Activated naive CD8-positive, alpha-beta T cell treated with anti-CD3 and anti-CD28 coated beads for 36 hours (primary cell): ENCODE data around the gene NTM. TPM values are rescaled to one million over a fixed set of nuclear protein-coding genes. Genes with fewer than 3 reads are reported as not detected.

Experiments
- DNase-seq: peaks from one replicate; pipeline ENCODE4 v3.0.0; 2021
- H3K27ac Mint-ChIP-seq: one replicate; pipeline ENCODE4 v1.8.0; 2022; ENCODE audit warnings: mild to moderate bottlenecking, moderate library complexity, mixed read lengths
- H3K27me3 Mint-ChIP-seq: one replicate; pipeline ENCODE4 v1.8.0; 2022; ENCODE audit warnings: mild to moderate bottlenecking, mixed read lengths
- H3K36me3 Mint-ChIP-seq: one replicate; pipeline ENCODE4 v1.8.0; 2021; ENCODE audit warnings: mild to moderate bottlenecking, mixed read lengths
- H3K4me1 Mint-ChIP-seq: one replicate; pipeline ENCODE4 v1.8.0; 2021; ENCODE audit warnings: mixed read lengths
- H3K4me3 Mint-ChIP-seq: one replicate; pipeline ENCODE4 v1.8.0; 2022; ENCODE audit warnings: mild to moderate bottlenecking, moderate library complexity, mixed read lengths
- H3K9me3 Mint-ChIP-seq: one replicate; pipeline ENCODE4 v1.8.0; 2022; ENCODE audit warnings: mixed read lengths
- total RNA-seq, 2 experiments: library from RNA; stranded (reverse); gene quantifications; one replicate each; pipeline ENCODE4 v1.2.3, GENCODE V29; 2021

Gene NTM
- total RNA-seq, 2 experiments from 2014 or later: not detected

DNA sequence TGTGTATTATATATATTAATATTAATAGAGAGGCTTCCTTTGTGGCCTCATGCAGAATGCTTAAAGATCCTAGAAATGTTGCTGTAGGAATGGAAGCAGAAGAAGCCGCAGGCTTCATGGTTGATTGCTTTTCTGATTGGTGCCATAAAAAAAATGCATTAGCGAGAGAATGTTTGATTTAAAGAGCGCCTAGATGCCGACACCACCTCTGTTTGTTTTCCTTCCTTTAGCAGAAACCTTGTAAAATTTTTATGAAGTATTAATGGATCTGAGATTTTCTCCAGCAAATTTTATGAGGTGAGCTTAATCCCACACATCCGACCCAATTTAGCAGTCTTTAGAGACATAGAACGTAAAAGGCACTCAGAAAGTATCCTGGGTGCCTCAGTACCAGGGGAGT lies 587.5 kb downstream of the NTM start:
- H3K36me3 Mint-ChIP-seq: no peaks in the 10 kb centered on the region
- H3K27me3 Mint-ChIP-seq: no peaks in the 10 kb centered on the region

DNA sequence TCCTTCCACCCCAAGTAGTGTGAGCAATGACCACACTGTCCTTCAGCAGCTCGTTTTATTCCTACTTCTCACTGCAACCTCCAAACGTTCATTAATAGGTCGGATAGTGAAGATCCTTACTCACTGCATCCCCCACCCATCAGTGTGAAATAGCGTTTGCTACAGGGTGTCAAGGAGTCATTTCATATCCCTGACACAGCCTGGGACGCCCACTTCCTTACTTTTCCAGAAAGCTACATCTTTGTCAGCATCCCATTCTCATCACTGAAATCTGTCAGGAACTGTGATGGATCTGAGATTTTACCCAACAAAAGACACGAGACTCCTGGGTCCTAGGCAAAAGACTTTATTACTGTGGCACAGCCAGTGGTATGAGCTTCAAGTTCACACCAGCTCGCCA lies 592.4 kb downstream of the NTM start:
- no peaks in the 10 kb centered on the region for H3K27me3 Mint-ChIP-seq
- H3K4me3 Mint-ChIP-seq: no peak overlapping the region
- H3K27ac Mint-ChIP-seq: no peak overlapping the region
- DNase-seq: no peak
- H3K4me1 Mint-ChIP-seq: no peaks in the 10 kb centered on the region
- no peaks in the 10 kb centered on the region for H3K9me3 Mint-ChIP-seq
- no peaks in the 10 kb centered on the region for H3K36me3 Mint-ChIP-seq

More for the DNA sequence above, 587.5 kb downstream of the NTM start:
- H3K4me3 Mint-ChIP-seq: no peak overlapping the region
- H3K4me1 Mint-ChIP-seq: no peaks in the 10 kb centered on the region
- DNase-seq: no peak
- no peaks in the 10 kb centered on the region for H3K9me3 Mint-ChIP-seq
- H3K27ac Mint-ChIP-seq: no peak overlapping the region

DNA sequence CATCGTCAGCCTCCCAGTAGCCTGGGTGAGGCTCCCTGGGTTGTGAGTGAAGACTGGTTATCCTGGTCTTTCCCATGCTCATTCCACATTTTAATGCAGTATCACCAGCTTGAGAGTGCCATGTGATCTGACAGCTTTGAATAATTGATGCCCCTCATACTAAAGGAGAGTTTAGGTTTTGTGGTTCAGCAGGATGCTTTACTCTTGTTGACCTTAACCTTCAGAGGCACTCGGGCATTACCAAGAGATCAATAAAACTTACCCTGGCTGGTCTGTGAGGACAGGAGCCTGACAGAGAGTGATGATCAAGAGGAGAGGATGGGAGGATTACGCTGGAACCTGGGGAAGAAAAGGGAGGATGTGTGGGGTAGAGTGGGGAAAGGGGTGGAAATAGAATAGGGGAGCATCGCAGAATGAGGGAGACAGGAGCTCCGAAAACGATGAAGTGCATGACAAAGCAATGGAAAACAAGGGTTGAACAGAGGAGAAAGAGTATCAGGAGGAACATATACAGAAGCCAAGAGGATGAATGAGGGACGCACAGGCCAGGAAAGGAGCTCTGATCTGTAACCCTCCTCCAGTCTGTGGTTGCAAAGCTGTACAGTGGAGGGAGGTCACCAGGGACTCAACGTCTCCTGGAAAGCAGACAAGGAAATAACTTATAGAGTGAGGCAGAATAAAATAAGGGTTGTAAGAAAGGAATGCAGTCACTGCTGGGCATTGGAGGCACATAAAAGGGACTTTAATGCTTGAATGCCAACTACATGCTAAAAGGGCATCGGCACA lies 594.5 kb downstream of the NTM start:
- Mint-ChIP-seq H3K27me3 (no peaks in the 10 kb centered on the region), H3K36me3 (no peaks in the 10 kb centered on the region), H3K9me3 (no peaks in the 10 kb centered on the region), H3K27ac (no peak overlapping the region), H3K4me3 (no peak overlapping the region), H3K4me1 (no peaks in the 10 kb centered on the region)
- DNase-seq: no peak

DNA sequence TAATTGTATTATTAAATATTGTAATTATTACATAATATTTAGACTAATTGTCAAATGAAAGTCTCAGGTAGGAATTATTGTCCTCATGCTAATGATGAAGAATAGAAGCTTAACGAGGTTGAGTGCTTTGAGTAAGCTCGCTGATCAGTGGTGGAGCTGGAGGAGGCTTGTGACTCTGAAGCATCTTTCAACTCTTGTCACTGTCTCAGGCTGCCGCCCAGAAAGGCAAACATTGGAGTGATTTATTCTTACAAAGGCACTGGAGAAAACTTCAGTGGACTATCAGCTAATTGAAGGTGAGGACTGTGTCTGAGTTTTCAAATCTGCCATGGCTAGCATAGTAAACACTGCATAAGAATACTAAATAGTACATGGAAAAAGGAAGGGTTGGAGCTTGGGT lies 595.1 kb downstream of the NTM start:
- Mint-ChIP-seq H3K4me1 (no peaks in the 10 kb centered on the region), H3K27ac (no peak overlapping the region), H3K4me3 (no peak overlapping the region), H3K27me3 (no peaks in the 10 kb centered on the region), H3K36me3 (no peaks in the 10 kb centered on the region), H3K9me3 (peaks cover under 1% of the 10 kb centered on the region)
- DNase-seq: no peak

DNA sequence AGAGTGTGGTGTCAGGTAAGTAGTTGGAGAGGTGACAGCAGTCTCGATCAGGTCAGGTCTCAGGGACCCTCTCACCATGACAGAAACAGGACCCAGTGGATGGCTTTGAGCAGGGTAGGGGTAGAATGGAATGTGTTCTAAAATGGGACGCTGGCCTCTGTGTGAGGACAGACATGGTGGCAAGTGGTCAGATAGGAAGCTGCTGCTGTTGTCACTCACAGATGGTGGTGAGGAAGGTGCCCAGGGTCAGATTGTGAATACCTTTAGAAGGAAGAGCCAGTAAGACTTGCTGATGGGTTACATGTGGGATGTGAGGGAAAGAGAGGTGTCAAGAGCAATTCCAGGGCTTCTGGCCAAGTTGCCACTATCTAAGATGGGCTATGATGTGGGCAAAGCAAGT lies 596.3 kb downstream of the NTM start:
- Mint-ChIP-seq H3K27ac (no peak overlapping the region), H3K4me1 (no peaks in the 10 kb centered on the region), H3K36me3 (no peaks in the 10 kb centered on the region), H3K9me3 (peaks cover 1% of the 10 kb centered on the region), H3K4me3 (no peak overlapping the region), H3K27me3 (no peaks in the 10 kb centered on the region)
- no peak for DNase-seq

DNA sequence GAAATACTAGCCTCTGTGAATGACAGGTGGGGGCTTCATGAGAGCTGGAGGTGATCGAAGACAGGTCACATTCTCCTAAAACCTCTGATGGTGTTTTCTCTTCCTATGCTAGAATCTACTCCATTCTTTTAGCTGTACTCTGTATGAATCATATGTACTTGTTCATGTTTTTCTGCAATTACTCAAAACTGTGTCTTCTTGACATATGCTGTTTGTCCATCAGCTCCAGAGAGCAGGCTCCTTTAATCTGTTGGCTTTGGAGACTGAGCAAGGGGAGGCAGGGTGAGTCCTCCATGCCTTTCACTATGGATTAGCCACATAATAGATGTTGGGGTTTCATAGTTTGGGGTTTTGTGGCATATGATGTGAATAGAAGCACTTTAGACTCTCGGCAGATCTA lies 598.8 kb downstream of the NTM start:
- H3K9me3 Mint-ChIP-seq: peaks cover 1% of the 10 kb centered on the region
- no peaks in the 10 kb centered on the region for H3K27me3 Mint-ChIP-seq
- no peaks in the 10 kb centered on the region for H3K4me1 Mint-ChIP-seq
- H3K4me3 Mint-ChIP-seq: no peak overlapping the region
- no peaks in the 10 kb centered on the region for H3K36me3 Mint-ChIP-seq
- H3K27ac Mint-ChIP-seq: no peak overlapping the region
- no peak for DNase-seq

DNA sequence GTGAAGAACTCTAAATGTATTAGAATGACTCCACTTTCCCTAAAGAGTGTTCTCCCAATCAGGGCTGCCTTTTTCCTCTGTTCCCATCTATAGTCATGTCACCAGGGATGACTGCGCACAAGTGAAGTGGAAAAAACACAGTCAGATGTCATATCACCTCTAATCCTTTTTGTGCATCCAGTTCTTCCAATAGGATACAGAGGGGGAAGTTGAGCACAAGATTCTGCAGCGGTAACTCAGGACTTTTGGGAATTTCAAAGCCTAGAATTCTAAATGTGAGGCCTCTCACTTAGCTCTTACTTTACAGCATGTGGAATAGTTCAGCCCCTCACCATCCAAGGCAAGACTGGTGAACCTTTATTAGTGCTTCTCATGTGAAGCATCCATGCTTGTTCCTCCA lies 602.6 kb downstream of the NTM start:
- Mint-ChIP-seq H3K36me3 (no peaks in the 10 kb centered on the region), H3K4me3 (no peak overlapping the region), H3K4me1 (no peaks in the 10 kb centered on the region), H3K27ac (no peak overlapping the region), H3K27me3 (peaks cover 3% of the 10 kb centered on the region), H3K9me3 (peaks cover 1% of the 10 kb centered on the region)
- no peak for DNase-seq

DNA sequence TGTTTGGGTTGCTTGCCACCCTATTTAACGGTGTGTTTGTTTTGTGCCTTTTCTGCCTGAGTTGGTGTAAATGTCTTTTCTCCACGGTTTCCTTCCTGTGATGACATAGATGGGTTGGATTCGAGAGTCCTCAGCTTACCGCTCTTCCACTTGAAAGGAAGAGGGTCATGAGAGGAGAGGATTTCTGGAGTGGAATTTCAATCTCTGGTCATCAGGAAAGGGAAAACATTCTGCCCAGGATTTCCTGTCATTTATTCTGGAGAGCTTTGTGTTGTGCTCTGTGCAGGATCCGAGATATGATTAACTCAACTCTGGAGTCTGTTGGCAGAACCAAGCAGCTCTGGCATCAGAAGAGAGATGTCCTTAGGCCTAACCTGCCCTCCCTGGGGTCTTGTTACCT lies 605.2 kb downstream of the NTM start:
- Mint-ChIP-seq H3K9me3 (no peaks in the 10 kb centered on the region), H3K4me3 (no peak overlapping the region), H3K27me3 (peaks cover 3% of the 10 kb centered on the region), H3K27ac (no peak overlapping the region), H3K36me3 (no peaks in the 10 kb centered on the region), H3K4me1 (no peaks in the 10 kb centered on the region)
- DNase-seq: no peak

DNA sequence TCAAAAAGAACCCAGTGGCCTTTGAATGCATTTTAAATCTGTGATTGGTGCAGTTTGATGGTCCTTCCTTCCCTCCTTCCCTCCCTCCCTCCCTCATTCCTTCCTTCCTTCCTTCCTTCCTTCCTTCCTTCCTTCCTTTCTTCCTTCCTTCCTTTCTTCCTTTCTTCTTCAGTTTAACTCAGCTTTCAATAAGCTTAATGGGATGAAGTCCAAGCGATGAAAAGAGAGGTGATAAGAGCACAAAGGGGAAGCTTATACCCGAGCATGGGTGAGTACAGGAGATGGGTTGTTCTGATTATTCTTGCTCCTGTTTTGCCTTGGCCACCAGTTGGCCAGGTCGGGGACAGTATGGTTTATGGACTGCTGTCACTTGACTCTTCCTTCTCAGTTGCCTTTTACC lies 605.6 kb downstream of the NTM start:
- DNase-seq: no peak
- Mint-ChIP-seq H3K4me1 (no peaks in the 10 kb centered on the region), H3K4me3 (no peak overlapping the region), H3K36me3 (no peaks in the 10 kb centered on the region), H3K27ac (no peak overlapping the region), H3K9me3 (no peaks in the 10 kb centered on the region), H3K27me3 (peaks cover 3% of the 10 kb centered on the region)

DNA sequence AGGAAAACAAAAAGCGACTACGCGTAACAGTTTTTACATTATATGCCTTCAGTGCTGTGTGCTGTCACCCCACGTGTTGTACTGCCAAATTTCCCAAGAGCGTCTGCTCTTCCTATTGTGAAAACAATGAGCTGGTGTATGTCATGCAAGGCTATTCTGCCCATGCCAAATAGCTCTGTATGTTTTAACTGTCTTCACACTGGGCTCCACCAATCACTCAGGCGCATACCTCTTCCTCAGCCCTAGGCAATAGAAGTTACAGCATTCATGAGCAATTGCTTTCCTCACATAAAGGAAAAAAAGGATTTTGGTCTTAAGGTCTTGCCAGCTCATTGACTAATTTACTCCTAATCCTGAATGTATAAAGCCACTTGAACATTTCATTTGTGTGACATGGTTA lies 606.8 kb downstream of the NTM start:
- no peak overlapping the region for H3K27ac Mint-ChIP-seq
- no peaks in the 10 kb centered on the region for H3K9me3 Mint-ChIP-seq
- H3K27me3 Mint-ChIP-seq: peaks cover 3% of the 10 kb centered on the region
- no peak for DNase-seq
- no peak overlapping the region for H3K4me3 Mint-ChIP-seq
- no peaks in the 10 kb centered on the region for H3K4me1 Mint-ChIP-seq
- no peaks in the 10 kb centered on the region for H3K36me3 Mint-ChIP-seq

DNA sequence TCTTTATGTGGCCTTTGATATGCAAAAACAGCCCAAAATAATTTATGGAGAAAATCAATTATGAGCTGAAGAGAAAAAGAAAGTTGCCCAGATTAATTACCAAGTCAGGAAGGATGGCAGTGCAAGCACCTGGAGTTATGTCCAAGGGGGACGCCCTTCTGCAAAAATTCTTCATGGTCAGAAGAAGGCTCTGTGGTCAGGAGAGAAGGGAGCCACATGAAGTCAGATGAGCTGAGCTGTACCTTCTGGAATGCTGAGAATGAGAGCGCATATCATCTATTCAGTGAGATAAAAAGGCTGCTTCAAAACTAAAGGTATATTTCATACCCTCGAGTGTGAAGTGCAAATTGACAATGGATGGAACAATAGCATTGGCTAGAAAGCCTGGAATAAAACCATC lies 607.4 kb downstream of the NTM start:
- Mint-ChIP-seq H3K9me3 (no peaks in the 10 kb centered on the region), H3K27ac (no peak overlapping the region), H3K36me3 (no peaks in the 10 kb centered on the region), H3K27me3 (peaks cover 3% of the 10 kb centered on the region), H3K4me3 (no peak overlapping the region), H3K4me1 (no peaks in the 10 kb centered on the region)
- no peak for DNase-seq

DNA sequence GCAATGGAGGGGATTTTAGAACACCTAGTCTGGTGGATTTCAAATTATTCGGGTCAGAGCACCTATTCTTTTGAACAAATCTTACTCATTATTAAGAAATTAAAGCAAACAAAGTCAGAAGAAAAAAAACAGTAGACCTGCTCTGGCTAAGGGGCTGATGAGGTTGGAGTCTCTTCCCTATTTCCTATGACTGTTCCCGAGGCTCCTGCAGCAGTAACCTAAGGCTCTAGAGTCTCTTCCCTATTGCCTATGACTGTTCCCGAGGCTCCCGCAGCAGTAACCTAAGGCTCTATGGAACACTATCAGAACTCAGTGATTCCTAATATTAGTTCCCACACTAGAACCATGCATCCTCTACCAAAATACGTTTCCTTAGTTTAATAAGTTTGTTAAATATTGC lies 607.9 kb downstream of the NTM start:
- Mint-ChIP-seq H3K27ac (no peak overlapping the region), H3K4me1 (no peaks in the 10 kb centered on the region), H3K4me3 (no peak overlapping the region), H3K9me3 (no peaks in the 10 kb centered on the region), H3K36me3 (no peaks in the 10 kb centered on the region), H3K27me3 (peaks cover 3% of the 10 kb centered on the region)
- DNase-seq: no peak

DNA sequence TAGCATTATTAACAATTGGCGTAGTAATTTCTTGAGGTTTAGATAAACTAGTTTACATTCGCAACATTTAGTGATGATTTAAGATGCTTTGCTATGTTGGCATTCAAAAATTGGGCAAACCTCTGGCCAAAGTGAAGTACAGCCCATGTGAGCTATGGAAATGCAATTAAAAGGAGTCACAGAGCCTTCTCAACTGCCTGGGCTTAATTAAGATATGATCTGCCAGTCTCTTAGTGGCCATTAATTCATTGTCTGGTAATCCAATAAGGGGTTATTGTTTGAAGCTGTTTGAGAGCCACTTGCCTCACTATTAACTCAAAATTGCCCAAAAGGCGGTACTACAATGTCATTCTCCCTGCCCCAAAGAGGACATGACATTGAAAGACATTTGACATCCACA lies 608.9 kb downstream of the NTM start:
- Mint-ChIP-seq H3K27ac (no peak overlapping the region), H3K27me3 (peaks cover 3% of the 10 kb centered on the region), H3K9me3 (peaks cover 2% of the 10 kb centered on the region), H3K4me1 (no peaks in the 10 kb centered on the region), H3K36me3 (no peaks in the 10 kb centered on the region), H3K4me3 (no peak overlapping the region)
- DNase-seq: no peak

DNA sequence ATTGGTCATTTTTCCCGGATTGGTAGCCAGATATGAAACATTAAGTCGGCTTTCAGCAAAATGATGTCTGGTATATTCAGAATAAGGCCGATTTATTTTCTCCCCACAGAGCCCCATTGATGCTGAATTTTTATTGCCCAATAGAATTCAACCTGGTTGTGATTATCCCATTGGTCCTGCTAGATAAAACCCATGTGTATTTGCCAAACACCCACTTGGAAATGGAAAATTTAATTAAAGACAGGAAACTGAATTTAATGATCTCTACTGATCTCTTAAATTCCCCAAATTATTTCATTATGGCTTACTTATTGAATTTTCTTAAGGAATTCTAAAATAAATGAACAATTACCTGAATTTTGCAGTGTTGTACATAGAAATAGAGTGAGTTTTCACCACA lies 609.8 kb downstream of the NTM start:
- peaks cover 4% of the 10 kb centered on the region for H3K9me3 Mint-ChIP-seq
- no peaks in the 10 kb centered on the region for H3K36me3 Mint-ChIP-seq

DNA sequence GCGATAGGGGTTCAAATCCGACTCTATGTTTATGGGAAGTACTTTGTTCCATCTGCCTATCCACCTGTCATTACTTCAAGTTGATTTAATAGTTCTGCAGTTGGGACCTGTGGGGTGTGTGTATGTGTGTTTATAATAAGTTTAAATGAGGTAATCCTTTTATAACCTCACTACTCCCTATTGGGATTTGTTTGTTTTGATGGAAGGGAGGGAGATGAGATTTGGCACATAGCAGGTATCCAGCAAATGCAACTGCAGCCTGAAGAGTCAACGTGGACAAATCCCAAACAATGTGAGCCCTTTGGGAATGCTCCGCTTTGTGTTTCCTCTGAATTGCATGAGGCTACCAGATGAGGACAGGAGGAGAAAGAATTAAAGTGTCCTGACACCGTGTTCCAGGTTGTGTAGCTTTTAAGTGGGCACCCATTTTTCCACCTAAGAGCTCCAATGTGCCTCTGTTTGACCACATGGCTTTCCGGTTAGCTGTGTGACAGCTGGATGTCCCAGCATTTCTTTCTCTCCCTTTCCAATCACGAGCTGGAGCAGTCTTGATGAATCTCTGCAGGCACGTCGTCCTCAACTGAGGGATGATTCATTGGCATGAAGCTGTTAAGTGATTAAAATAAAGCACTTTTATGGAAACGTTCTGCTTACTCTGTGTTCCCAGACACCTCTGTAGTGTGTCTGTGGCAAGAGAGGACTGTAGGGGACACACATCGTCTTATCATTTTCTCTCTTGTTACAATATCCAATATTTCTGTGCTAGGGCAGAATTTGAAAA lies 610.7 kb downstream of the NTM start:
- no peak overlapping the region for H3K27ac Mint-ChIP-seq
- H3K36me3 Mint-ChIP-seq: no peaks in the 10 kb centered on the region
- peaks cover 4% of the 10 kb centered on the region for H3K9me3 Mint-ChIP-seq

More for the DNA sequence above, 609.8 kb downstream of the NTM start:
- H3K4me3 Mint-ChIP-seq: no peak overlapping the region
- H3K27ac Mint-ChIP-seq: no peak overlapping the region
- peaks cover 3% of the 10 kb centered on the region for H3K27me3 Mint-ChIP-seq
- no peaks in the 10 kb centered on the region for H3K4me1 Mint-ChIP-seq
- DNase-seq: no peak

DNA sequence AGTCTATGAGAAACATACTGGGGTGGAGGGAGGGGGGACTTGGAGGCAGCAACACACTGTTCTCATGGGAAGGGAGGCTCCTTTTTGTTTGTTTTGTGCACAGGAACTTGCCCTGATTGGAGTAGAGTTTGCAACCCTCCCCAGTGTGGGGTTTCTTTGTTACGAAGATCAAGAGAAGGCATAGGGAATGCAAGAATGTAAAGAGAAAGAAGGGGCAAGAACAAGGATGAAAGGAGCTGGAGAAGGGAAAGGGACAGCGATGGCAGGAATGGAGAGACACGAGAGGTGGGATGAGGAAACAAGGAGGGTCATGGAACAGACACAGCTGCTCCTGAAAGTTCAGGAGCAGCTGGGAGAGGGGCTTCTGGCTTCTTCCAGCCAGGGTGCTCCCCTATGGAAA lies 611.7 kb downstream of the NTM start:
- Mint-ChIP-seq H3K27ac (no peak overlapping the region), H3K4me1 (no peaks in the 10 kb centered on the region), H3K36me3 (no peaks in the 10 kb centered on the region), H3K27me3 (peaks cover 3% of the 10 kb centered on the region), H3K4me3 (no peak overlapping the region), H3K9me3 (peaks cover 4% of the 10 kb centered on the region)
- no peak for DNase-seq

More for the DNA sequence above, 610.7 kb downstream of the NTM start:
- DNase-seq: no peak
- H3K4me1 Mint-ChIP-seq: no peaks in the 10 kb centered on the region
- peaks cover 3% of the 10 kb centered on the region for H3K27me3 Mint-ChIP-seq
- no peak overlapping the region for H3K4me3 Mint-ChIP-seq
